Esophagus squamous epithelium (tissue), 5 donors: ENCODE data around the gene L1CAM. TPM values are rescaled to one million over a fixed set of nuclear protein-coding genes. Genes with fewer than 3 reads are reported as not detected.
A peak's percentile ranks its signal among the peaks of the same experiment; 100 is the strongest.

ENCODE experiments used
- DNase-seq: peaks from one replicate; lab custom pipeline; 2025; lab: John Stamatoyannopoulos, UW
- H3K27ac ChIP-seq, 4 donors: fragments of 200-600 bp; sonication (generic); one replicate each; pipeline ENCODE4 v1.5.1; 2016 to 2019; ENCODE audit warnings: mild to moderate bottlenecking in 1 of 4
- H3K27me3 ChIP-seq, 4 donors: fragments of 200-600 bp; sonication (generic); 1 replicate in 3 of 4; 2 replicates in 1 of 4; pipeline versions ENCODE4 v1.5.1 to v1.6.0; 2017 to 2021; ENCODE audit warnings: antibody characterized with exemption in 1 of 4
- H3K36me3 ChIP-seq, 3 donors: fragments of 200-600 bp; sonication (generic); one replicate each; pipeline ENCODE4 v1.5.1; 2016 to 2019
- H3K4me1 ChIP-seq, 3 donors: fragments of 200-600 bp; sonication (generic); one replicate each; pipeline ENCODE4 v1.5.1; 2017 to 2019
- H3K4me3 ChIP-seq, 4 donors: fragments of 200-600 bp; sonication (generic); 1 replicate in 3 of 4; 2 replicates in 1 of 4; pipeline ENCODE4 v1.5.1; 2016 to 2019; ENCODE audit warnings: mild to moderate bottlenecking in 2 of 4, moderate library complexity in 1 of 4
- H3K9me3 ChIP-seq, 3 donors: fragments of 200-600 bp; sonication (generic); one replicate each; pipeline ENCODE4 v1.5.1; 2016 to 2019
- POLR2A ChIP-seq, 4 donors: fragments of 450-650 bp; IDR thresholded peaks; one replicate each; pipeline ENCODE4 v1.6.1; 2017; ENCODE audit warnings: antibody characterized with exemption in 4 of 4, mild to moderate bottlenecking in 4 of 4, moderate library complexity in 3 of 4
- WGBS, 2 donors: methylation state at CpG; one replicate each; pipeline ENCODE4 v1.1.5; 2018; 5-methylcytosine and 5-hydroxymethylcytosine counted together
- intact Hi-C: fragments of 100-400 bp; cut with DNase I; formaldehyde crosslinking; loops from one replicate; pipeline ENCODE4 v1.15.0; 2022
- total RNA-seq, 4 donors: library from RNA; depleted of rRNA; stranded (reverse); fragments of >200 nt; gene quantifications; one replicate each; pipeline ENCODE4 v1.1.0, GENCODE V29; 2016
- TF ChIP-seq, protein P1 (sequence below), 6 experiments: fragments of 450-650 bp in 4 of 6; fragments of 200-600 bp in 2 of 6; sonication (generic) in 2 of 6; IDR thresholded peaks; one replicate each; pipeline ENCODE4 v1.5.1; 2016 to 2019; ENCODE audit warnings: antibody characterized with exemption in 6 of 6, mild to moderate bottlenecking in 4 of 6, moderate library complexity in 4 of 6
- donor health status: DM: yes; HTN: yes; CAD: no.

L1CAM gene
- total RNA-seq, 4 donors from 2014 or later: 0.35 to 3.2 (median 1.3) TPM

DNA sequence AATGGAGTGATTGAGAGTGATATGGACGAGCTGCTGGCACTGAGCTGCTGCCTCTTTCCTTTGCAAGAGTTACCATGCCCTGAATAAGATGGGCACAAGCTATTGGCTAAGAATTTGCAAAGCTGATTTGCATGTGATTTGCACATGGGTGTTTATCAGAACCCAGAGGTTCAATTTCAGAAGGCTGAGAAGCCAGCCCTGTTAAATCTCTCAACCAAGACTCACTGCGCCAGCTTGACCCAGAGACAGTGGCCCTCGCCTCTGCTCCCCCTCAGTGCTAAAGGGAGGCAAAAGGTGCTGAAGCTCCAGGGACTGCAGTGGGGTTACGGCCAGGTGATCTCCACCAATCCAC lies 39.4 kb upstream of the L1CAM start:
- Histone ChIP-seq H3K36me3 (peaks cover 0 to 9% (median 0%) of the 10 kb centered on the region in 3 donors), H3K27ac (peak overlapping the region in 3 of 4 donors; percentile 42 to 98 (median 97)), H3K4me1 (peaks cover 28 to 77% (median 29%) of the 10 kb centered on the region in 3 donors), H3K9me3 (no peaks in the 10 kb centered on the region), H3K27me3 (no peaks in the 10 kb centered on the region), H3K4me3 (peak overlapping the region; percentile 5 to 78 (median 58))
- DNase-seq: no peak
- TF ChIP-seq, protein P1, sequence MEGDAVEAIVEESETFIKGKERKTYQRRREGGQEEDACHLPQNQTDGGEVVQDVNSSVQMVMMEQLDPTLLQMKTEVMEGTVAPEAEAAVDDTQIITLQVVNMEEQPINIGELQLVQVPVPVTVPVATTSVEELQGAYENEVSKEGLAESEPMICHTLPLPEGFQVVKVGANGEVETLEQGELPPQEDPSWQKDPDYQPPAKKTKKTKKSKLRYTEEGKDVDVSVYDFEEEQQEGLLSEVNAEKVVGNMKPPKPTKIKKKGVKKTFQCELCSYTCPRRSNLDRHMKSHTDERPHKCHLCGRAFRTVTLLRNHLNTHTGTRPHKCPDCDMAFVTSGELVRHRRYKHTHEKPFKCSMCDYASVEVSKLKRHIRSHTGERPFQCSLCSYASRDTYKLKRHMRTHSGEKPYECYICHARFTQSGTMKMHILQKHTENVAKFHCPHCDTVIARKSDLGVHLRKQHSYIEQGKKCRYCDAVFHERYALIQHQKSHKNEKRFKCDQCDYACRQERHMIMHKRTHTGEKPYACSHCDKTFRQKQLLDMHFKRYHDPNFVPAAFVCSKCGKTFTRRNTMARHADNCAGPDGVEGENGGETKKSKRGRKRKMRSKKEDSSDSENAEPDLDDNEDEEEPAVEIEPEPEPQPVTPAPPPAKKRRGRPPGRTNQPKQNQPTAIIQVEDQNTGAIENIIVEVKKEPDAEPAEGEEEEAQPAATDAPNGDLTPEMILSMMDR (IDR thresholded peaks at IDR 0.05): no peak
- peak in 1 of 4 donors; percentile 56 for TF ChIP-seq POLR2A (IDR thresholded peaks at IDR 0.05)
- intact Hi-C loops: no loop called here
- 40 to 92% methylated on average over 2 to 3 of the region's 4 CpGs for WGBS, 2 donors

GRCh38 chrX:153924149-153924861 lies 38.3 kb upstream of the L1CAM start:
- intact Hi-C loops: no loop called here
- H3K27ac ChIP-seq: peak overlapping the region in 3 of 4 donors; percentile 12 to 98 (median 97)
- H3K27me3 ChIP-seq: no peaks in the 10 kb centered on the region
- no peak for DNase-seq
- no peaks in the 10 kb centered on the region for H3K9me3 ChIP-seq
- 14 to 34% methylated on average over 10 to 11 of the region's 14 CpGs for WGBS, 2 donors
- H3K4me3 ChIP-seq: peak overlapping the region in 2 of 4 donors; percentile 58 to 78
- no peaks in the 10 kb centered on the region for H3K36me3 ChIP-seq
- H3K4me1 ChIP-seq: peaks cover 28 to 71% (median 28%) of the 10 kb centered on the region in 3 donors
- TF ChIP-seq, protein P1 (IDR thresholded peaks at IDR 0.05): peak in 4 of 6 experiments; percentile 6 to 27 (median 18)
- no peak for TF ChIP-seq POLR2A (IDR thresholded peaks at IDR 0.05)

DNA sequence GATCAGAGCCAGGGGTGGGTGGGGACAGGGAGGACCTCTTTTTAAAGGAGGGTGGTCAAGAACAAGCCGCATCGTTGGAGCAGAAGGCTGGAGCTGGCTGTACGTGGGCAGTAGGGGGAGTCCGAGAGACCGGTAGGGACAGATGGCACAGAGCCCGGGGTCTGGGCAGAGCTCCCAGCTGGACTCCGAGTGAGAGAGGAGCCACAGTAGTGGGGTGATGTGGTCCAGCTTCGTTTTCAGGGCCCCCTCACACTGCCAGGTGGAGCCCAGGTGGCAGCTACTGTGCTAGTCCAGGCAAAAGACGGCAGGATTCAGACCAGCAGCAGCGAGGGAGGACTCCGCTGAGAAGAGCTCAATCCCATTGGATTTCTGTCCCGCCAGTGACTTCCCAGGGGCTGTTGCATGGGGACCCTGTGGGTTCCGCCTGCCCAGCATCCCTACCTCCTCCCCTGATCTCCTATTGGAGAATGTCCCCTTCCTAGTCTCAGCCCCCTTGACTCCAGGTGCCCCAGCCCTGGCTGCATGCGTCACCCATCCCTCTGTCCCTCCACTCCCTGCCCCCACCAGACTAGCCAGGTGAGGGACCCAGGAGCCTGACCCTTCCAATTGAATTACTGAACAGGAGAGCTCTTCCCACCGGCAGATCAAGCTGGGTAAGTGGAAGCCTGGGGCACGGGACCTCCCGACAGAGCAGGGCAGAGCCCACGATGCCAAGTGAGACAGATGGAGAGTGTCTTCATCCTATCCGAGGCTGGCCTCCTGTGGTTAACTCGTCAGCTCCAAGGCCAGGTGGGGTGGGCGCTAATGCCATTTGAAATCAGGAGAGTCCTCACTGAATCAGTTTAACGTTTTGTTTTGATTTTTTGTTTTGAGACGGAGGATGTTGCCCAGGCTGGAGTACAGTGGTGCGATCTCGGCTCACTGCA lies 37.2 kb upstream of the L1CAM start:
- peaks cover 20 to 62% (median 22%) of the 10 kb centered on the region in 3 donors for H3K4me1 ChIP-seq
- H3K4me3 ChIP-seq: no peak overlapping the region
- no peak for DNase-seq
- H3K36me3 ChIP-seq: no peaks in the 10 kb centered on the region
- TF ChIP-seq, protein P1 (IDR thresholded peaks at IDR 0.05): peak in 1 of 6 experiments; percentile 39
- no peak for TF ChIP-seq POLR2A (IDR thresholded peaks at IDR 0.05)
- WGBS, 2 donors: 58% methylated on average over 15 of the region's 25 CpGs; no CpG with 5 or more reads in 1 of the 2 donors
- no peaks in the 10 kb centered on the region for H3K27me3 ChIP-seq
- no peaks in the 10 kb centered on the region for H3K9me3 ChIP-seq
- intact Hi-C loops: no loop called here
- peak overlapping the region in 2 of 4 donors; percentile 97 to 98 for H3K27ac ChIP-seq

- no peak for DNase-seq
- peak overlapping the region in 1 of 4 donors; percentile 25 for H3K4me3 ChIP-seq
- no peaks in the 10 kb centered on the region for H3K36me3 ChIP-seq
- H3K27ac ChIP-seq: peak overlapping the region in 2 of 4 donors; percentile 6 to 14
- no peak for TF ChIP-seq POLR2A (IDR thresholded peaks at IDR 0.05)
- TF ChIP-seq, protein P1 (IDR thresholded peaks at IDR 0.05): no peak
- WGBS, 2 donors: 49% methylated on average over 5 of the region's 40 CpGs; no CpG with 5 or more reads in 1 of the 2 donors
- H3K9me3 ChIP-seq: no peaks in the 10 kb centered on the region
- intact Hi-C loops: no loop called here
- no peaks in the 10 kb centered on the region for H3K27me3 ChIP-seq
- H3K4me1 ChIP-seq: peaks cover 11 to 59% (median 11%) of the 10 kb centered on the region in 3 donors
Measured at GRCh38 chrX:153921511-153922446, 35.8 kb upstream of the L1CAM start.
